Natural killer cell treated with Interleukin-12 subunit alpha and Interleukin-12 subunit beta and Interleukin-15 and Interleukin-18, amount 100 ng/mL, for 72 hours (primary cell): ENCODE results near the gene CCDC126. TPM values are rescaled to one million over a fixed set of nuclear protein-coding genes. Genes with fewer than 3 reads are reported as not detected.
"Not testable (repeated sequence)": the region's sequence is repeated elsewhere in the genome, so short reads cannot be mapped to it uniquely, and the experiment has no call there.

Experiments used
- ATAC-seq, 2 donors: fragments of 150-1000 bp; cut with Tn5 transposase in 1 of 2; sonication (Bioruptor Pico), chemical (Tn5 transposase) in 1 of 2; 2 replicates each; pipeline ENCODE4 v1.10.0; 2021
- DNase-seq: peaks from one replicate; pipeline ENCODE4 v3.0.0; 2022; ENCODE audit warnings: low spot score
- H3K27ac Mint-ChIP-seq, 2 donors: 1 replicate in 1 of 2; 2 replicates in 1 of 2; pipeline ENCODE4 v1.8.0; 2022; ENCODE audit warnings: mixed read lengths in 2 of 2, mild to moderate bottlenecking in 1 of 2, moderate library complexity in 1 of 2
- H3K27me3 Mint-ChIP-seq, 2 donors: 1 replicate in 1 of 2; 2 replicates in 1 of 2; pipeline ENCODE4 v1.8.0; 2022; ENCODE audit warnings: mixed read lengths in 2 of 2
- H3K36me3 Mint-ChIP-seq: one replicate; pipeline ENCODE4 v1.8.0; 2022; ENCODE audit warnings: mixed read lengths
- H3K4me1 Mint-ChIP-seq, 2 donors: 1 replicate in 1 of 2; 2 replicates in 1 of 2; pipeline ENCODE4 v1.8.0; 2022; ENCODE audit warnings: low read depth in 2 of 2, mixed read lengths in 2 of 2, mild to moderate bottlenecking in 1 of 2
- H3K4me3 Mint-ChIP-seq: one replicate; pipeline ENCODE4 v1.8.0; 2022; ENCODE audit warnings: mixed read lengths
- H3K9me3 Mint-ChIP-seq: 2 replicates; pipeline ENCODE4 v1.8.0; 2022; ENCODE audit warnings: mixed read lengths
- total RNA-seq, 2 donors: library from RNA; stranded (reverse); gene quantifications; one replicate each; pipeline ENCODE4 v1.2.3, GENCODE V29; 2022

The CCDC126 gene
- 10 to 100 TPM in 1 of 2 donors, 1 to 10 TPM in 1; 8.5 to 10.2 TPM for total RNA-seq

GRCh38 chr7:23597094-23598091, at the start of gene CCDC126:
Gene CCDC126 (plus strand): TSS chr7:23597382. CDS start chr7:23611316, 13,934 bp downstream.
- peak; percentile 90 for DNase-seq
- peaks cover 5% of the 10 kb centered on the region for H3K36me3 Mint-ChIP-seq
- no peaks in the 10 kb centered on the region for H3K9me3 Mint-ChIP-seq
- peaks cover 32 to 62% of the 10 kb centered on the region in 2 donors for H3K4me1 Mint-ChIP-seq
- peak within 1 kb of the TSS; percentile 82 to 84 for H3K27ac Mint-ChIP-seq
- peaks cover 8 to 17% of the 10 kb centered on the region in 2 donors for H3K27me3 Mint-ChIP-seq
- H3K4me3 Mint-ChIP-seq: peak within 1 kb of the TSS; percentile 98
- ATAC-seq: peak; percentile 90 to 91

- Mint-ChIP-seq H3K27ac (no peak overlapping the region), H3K4me3 (no peak overlapping the region), H3K9me3 (no peaks in the 10 kb centered on the region), H3K27me3 (peaks cover 0 to 2% of the 10 kb centered on the region in 2 donors), H3K36me3 (no peaks in the 10 kb centered on the region), H3K4me1 (peaks cover 6 to 7% of the 10 kb centered on the region in 2 donors)
- ATAC-seq (no peak), DNase-seq (no peak)
These were observed 49.5 kb upstream of the CCDC126 start for GRCh38 chr7:23547662-23548061.

- Mint-ChIP-seq H3K36me3 (no peaks in the 10 kb centered on the region), H3K4me3 (no peak overlapping the region), H3K27ac (no peak overlapping the region), H3K4me1 (no peaks in the 10 kb centered on the region), H3K27me3 (peaks cover 27 to 37% of the 10 kb centered on the region in 2 donors), H3K9me3 (no peaks in the 10 kb centered on the region)
- no peak for ATAC-seq
- no peak for DNase-seq
These were observed 38.9 kb upstream of the CCDC126 start for GRCh38 chr7:23558303-23558702.

GRCh38 chr7:23570592-23571200, 26.5 kb upstream of the CCDC126 start:
- ATAC-seq (peak; percentile 79 to 94), DNase-seq (peak; percentile 68)
- no peak overlapping the region for H3K4me3 Mint-ChIP-seq
- peaks cover 0 to 4% of the 10 kb centered on the region in 2 donors for H3K4me1 Mint-ChIP-seq
- H3K9me3 Mint-ChIP-seq: no peaks in the 10 kb centered on the region
- no peak overlapping the region for H3K27ac Mint-ChIP-seq
- peaks cover 11 to 34% of the 10 kb centered on the region in 2 donors for H3K27me3 Mint-ChIP-seq
- H3K36me3 Mint-ChIP-seq: no peaks in the 10 kb centered on the region

- ATAC-seq, H3K9me3 Mint-ChIP-seq, H3K36me3 Mint-ChIP-seq, H3K27ac Mint-ChIP-seq, H3K4me1 Mint-ChIP-seq, H3K27me3 Mint-ChIP-seq, DNase-seq, H3K4me3 Mint-ChIP-seq: not testable (repeated sequence)
These were observed 15.2 kb upstream of the CCDC126 start for GRCh38 chr7:23581975-23582374.

- not testable (repeated sequence) for H3K27me3 Mint-ChIP-seq, H3K4me3 Mint-ChIP-seq, DNase-seq, H3K27ac Mint-ChIP-seq, H3K9me3 Mint-ChIP-seq, H3K36me3 Mint-ChIP-seq, H3K4me1 Mint-ChIP-seq
- ATAC-seq: peak; percentile 54 to 57
These were observed 11.9 kb upstream of the CCDC126 start for GRCh38 chr7:23585304-23585703.

- Mint-ChIP-seq H3K36me3 (no peaks in the 10 kb centered on the region), H3K4me3 (no peak overlapping the region), H3K9me3 (no peaks in the 10 kb centered on the region), H3K4me1 (no peaks in the 10 kb centered on the region), H3K27ac (no peak overlapping the region), H3K27me3 (peaks cover 0 to 2% of the 10 kb centered on the region in 2 donors)
- no peak for ATAC-seq
- no peak for DNase-seq
These were observed 11.0 kb upstream of the CCDC126 start for GRCh38 chr7:23586159-23586558.

- Mint-ChIP-seq H3K36me3 (no peaks in the 10 kb centered on the region), H3K4me3 (no peak overlapping the region), H3K27ac (no peak overlapping the region), H3K27me3 (peaks cover 8 to 13% of the 10 kb centered on the region in 2 donors), H3K9me3 (no peaks in the 10 kb centered on the region), H3K4me1 (peaks cover 6 to 21% of the 10 kb centered on the region in 2 donors)
- no peak for ATAC-seq
- DNase-seq: no peak
These were observed 6.7 kb upstream of the CCDC126 start for GRCh38 chr7:23590529-23590928.

GRCh38 chr7:23593706-23594105, 3.5 kb upstream of the CCDC126 start:
- H3K36me3 Mint-ChIP-seq: peaks cover 5% of the 10 kb centered on the region
- H3K9me3 Mint-ChIP-seq: no peaks in the 10 kb centered on the region
- ATAC-seq (no peak), DNase-seq (no peak)
- H3K4me1 Mint-ChIP-seq: peaks cover 25 to 43% of the 10 kb centered on the region in 2 donors
- peaks cover 8 to 17% of the 10 kb centered on the region in 2 donors for H3K27me3 Mint-ChIP-seq
- H3K27ac Mint-ChIP-seq: no peak overlapping the region
- H3K4me3 Mint-ChIP-seq: no peak overlapping the region

- ATAC-seq (peak; percentile 79 to 81), DNase-seq (no peak)
- H3K4me1 Mint-ChIP-seq: peaks cover 31 to 52% of the 10 kb centered on the region in 2 donors
- H3K9me3 Mint-ChIP-seq: no peaks in the 10 kb centered on the region
- peaks cover 8 to 17% of the 10 kb centered on the region in 2 donors for H3K27me3 Mint-ChIP-seq
- peak overlapping the region; percentile 32 for H3K4me3 Mint-ChIP-seq
- peak overlapping the region; percentile 5 to 22 for H3K27ac Mint-ChIP-seq
- H3K36me3 Mint-ChIP-seq: peaks cover 5% of the 10 kb centered on the region
These were observed 2.1 kb upstream of the CCDC126 start for GRCh38 chr7:23594879-23595604.

- Mint-ChIP-seq H3K27ac (peak overlapping the region; percentile 82 to 84), H3K9me3 (no peaks in the 10 kb centered on the region), H3K4me1 (peaks cover 33 to 71% of the 10 kb centered on the region in 2 donors), H3K4me3 (peak overlapping the region; percentile 98), H3K36me3 (peaks cover 5% of the 10 kb centered on the region), H3K27me3 (peaks cover 6 to 13% of the 10 kb centered on the region in 2 donors)
- DNase-seq (no peak), ATAC-seq (no peak)
These were observed 1.1 kb downstream of the CCDC126 start for GRCh38 chr7:23598296-23598695.

GRCh38 chr7:23600236-23600635, 3.1 kb downstream of the CCDC126 start:
- Mint-ChIP-seq H3K9me3 (no peaks in the 10 kb centered on the region), H3K27me3 (peaks cover 0 to 6% of the 10 kb centered on the region in 2 donors), H3K27ac (no peak overlapping the region), H3K36me3 (peaks cover 5% of the 10 kb centered on the region), H3K4me3 (no peak overlapping the region), H3K4me1 (peaks cover 36 to 62% of the 10 kb centered on the region in 2 donors)
- ATAC-seq (no peak), DNase-seq (no peak)

- Mint-ChIP-seq H3K9me3 (no peaks in the 10 kb centered on the region), H3K36me3 (no peaks in the 10 kb centered on the region), H3K4me1 (peaks cover 21 to 46% of the 10 kb centered on the region in 2 donors), H3K27ac (peak overlapping the region in 1 of 2 donors; percentile 21), H3K27me3 (no peaks in the 10 kb centered on the region), H3K4me3 (no peak overlapping the region)
- ATAC-seq (no peak), DNase-seq (no peak)
These were observed 6.6 kb downstream of the CCDC126 start for GRCh38 chr7:23603632-23604295.
